Measurements from ENCODE around the gene PRRC1.

PRRC1 gene

DNA sequence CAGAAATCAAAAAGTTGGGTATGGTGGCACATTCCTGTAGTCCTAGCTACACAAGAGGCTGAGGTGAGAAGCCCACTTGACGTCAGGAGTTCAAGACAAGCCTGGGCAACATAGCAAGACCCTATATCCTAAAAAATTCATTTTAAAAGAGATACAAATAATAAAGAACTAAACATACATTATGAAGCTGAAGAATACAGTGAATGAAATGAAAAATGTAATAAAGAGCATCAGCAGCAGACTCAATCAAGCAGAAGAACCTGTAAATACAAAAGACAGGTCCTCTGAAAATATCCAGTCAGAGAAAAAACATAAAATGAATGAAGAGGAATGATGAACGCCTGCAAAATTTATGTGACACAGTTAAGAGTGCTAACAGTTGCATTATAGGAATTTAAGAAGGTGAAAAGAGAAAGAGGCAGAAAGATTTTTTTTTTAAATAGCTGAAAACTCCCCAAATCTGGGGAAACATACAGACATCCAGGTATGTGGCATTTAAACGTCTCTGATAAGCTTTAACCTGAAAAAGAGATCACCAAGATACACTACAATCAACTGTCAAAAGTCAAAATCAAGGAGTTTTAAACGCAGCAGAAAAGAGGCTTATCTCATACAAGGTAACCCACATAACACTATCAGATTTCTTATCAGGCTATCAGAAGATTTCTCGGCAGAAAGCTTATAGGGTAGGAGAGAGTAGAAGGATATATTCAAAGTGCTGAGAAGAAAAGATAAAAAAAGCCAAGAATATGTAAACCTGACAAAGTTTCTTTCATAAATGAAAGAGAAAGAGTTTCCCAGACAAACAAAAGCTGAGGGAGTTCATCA is 57.6 kb downstream of the PRRC1 start:
- no peak overlapping the region for H3K4me3 ChIP-seq (ENCODE audit: low read depth, low read length)
- DNase-seq (ENCODE audit: low read depth), result no peak
- TF ChIP-seq CTCF (conservative IDR thresholded peaks at IDR 0.05; ENCODE audit: low read depth, low read length), result no peak

DNA sequence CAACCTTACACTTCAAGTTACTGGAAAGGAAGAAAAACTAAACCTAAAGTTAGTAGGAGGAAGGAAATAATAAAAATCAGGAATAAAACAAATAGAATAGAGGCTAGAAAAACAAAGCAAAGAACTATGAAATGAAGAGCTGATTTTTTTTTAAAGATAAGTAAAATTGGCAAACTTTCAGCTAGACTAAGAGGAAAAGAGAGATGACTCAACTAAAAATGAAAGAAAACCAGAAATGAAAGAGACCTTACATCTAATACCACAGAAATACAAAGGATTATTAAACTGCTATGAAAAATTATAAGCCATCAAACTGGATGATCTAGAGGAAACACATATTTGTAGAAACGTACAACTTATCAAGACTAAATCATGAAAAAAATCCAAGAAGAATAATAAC is 60.0 kb downstream of the PRRC1 start:
- peak; percentile 52 for DNase-seq (ENCODE audit: low read depth)
- TF ChIP-seq CTCF (conservative IDR thresholded peaks at IDR 0.05; ENCODE audit: low read depth, low read length), result no peak
- no peak overlapping the region for H3K4me3 ChIP-seq (ENCODE audit: low read depth, low read length)

- H3K4me3 ChIP-seq (ENCODE audit: low read depth, low read length), result no peak overlapping the region
- DNase-seq (ENCODE audit: low read depth), result no peak
- no peak for TF ChIP-seq CTCF (conservative IDR thresholded peaks at IDR 0.05; ENCODE audit: low read depth, low read length)
These were observed 63.3 kb downstream of the PRRC1 start for GRCh38 chr5:127580731-127581130.

- DNase-seq (ENCODE audit: low read depth), result no peak
- H3K4me3 ChIP-seq (ENCODE audit: low read depth, low read length), result no peak overlapping the region
- no peak for TF ChIP-seq CTCF (conservative IDR thresholded peaks at IDR 0.05; ENCODE audit: low read depth, low read length)
These were observed 64.0 kb downstream of the PRRC1 start for GRCh38 chr5:127581450-127581849.

- DNase-seq (ENCODE audit: low read depth), result peak; percentile 42
- peak; percentile 10 for TF ChIP-seq CTCF (conservative IDR thresholded peaks at IDR 0.05; ENCODE audit: low read depth, low read length)
- no peak overlapping the region for H3K4me3 ChIP-seq (ENCODE audit: low read depth, low read length)
These were observed 65.4 kb downstream of the PRRC1 start for GRCh38 chr5:127582773-127583370.

GRCh38 chr5:127583866-127584265 is 66.4 kb downstream of the PRRC1 start:
- DNase-seq (ENCODE audit: low read depth), result no peak
- H3K4me3 ChIP-seq (ENCODE audit: low read depth, low read length), result no peak overlapping the region
- no peak for TF ChIP-seq CTCF (conservative IDR thresholded peaks at IDR 0.05; ENCODE audit: low read depth, low read length)

DNA sequence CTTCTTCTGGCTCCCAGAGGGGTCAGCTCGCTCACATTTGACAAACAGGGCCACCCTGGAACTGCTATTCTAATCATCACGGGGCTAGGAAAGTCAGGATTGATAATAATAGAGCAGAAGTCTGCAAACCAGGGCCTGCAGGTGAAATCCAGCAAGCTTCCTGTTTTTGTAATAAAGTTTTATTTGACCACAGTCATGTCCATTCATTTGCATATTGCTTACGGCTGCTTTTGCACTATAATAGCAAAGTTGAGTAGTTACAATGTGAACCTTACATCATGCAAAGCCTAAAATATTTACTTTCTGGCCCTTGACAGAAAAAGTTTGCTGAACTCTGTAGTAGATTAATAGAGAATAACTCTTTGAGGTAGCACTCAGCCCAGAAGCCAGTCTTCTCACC is 68.2 kb downstream of the PRRC1 start:
- no peak for TF ChIP-seq CTCF (conservative IDR thresholded peaks at IDR 0.05; ENCODE audit: low read depth, low read length)
- no peak for DNase-seq (ENCODE audit: low read depth)
- no peak overlapping the region for H3K4me3 ChIP-seq (ENCODE audit: low read depth, low read length)

All from choroid plexus epithelial cell (primary cell).